Measurements from ENCODE around the gene NEK6.

- TF ChIP-seq CTCF (IDR thresholded peaks at IDR 0.05; ENCODE audit: control extremely low read depth in 1 of 3, insufficient read depth in 1 of 3, low read depth in 1 of 3, low read length in 3 of 3) (no peak), POLR2AphosphoS5 (IDR thresholded peaks at IDR 0.05; ENCODE audit: low read depth, low read length) (no peak), E2F6 (IDR thresholded peaks at IDR 0.05) (no peak), EZH2 (IDR thresholded peaks at IDR 0.05; ENCODE audit: low read depth, low read length, severe bottlenecking) (no peak), POLR2A (IDR thresholded peaks at IDR 0.05; ENCODE audit: control extremely low read depth in 1 of 2, low read depth in 2 of 2, low read length in 2 of 2) (no peak), ZNF274 (IDR thresholded peaks at IDR 0.05; ENCODE audit: borderline replicate concordance, extremely low read depth, low read length) (no peak), CREB1 (IDR thresholded peaks at IDR 0.05) (no peak), TAF1 (IDR thresholded peaks at IDR 0.05; ENCODE audit: low read depth, low read length) (no peak), NRF1 (IDR thresholded peaks at IDR 0.05; ENCODE audit: low read depth, low read length) (no peak), CHD2 (IDR thresholded peaks at IDR 0.05; ENCODE audit: low read length) (no peak), RAD21 (IDR thresholded peaks at IDR 0.05 in 1 of 2, conservative IDR thresholded peaks at IDR 0.05 in 1 of 2; ENCODE audit: low read depth in 2 of 2, low read length in 2 of 2) (no peak), ATF3 (IDR thresholded peaks at IDR 0.05; ENCODE audit: insufficient read depth, low read depth, low read length) (no peak)
These were observed 48.0 kb upstream of the NEK6 start for GRCh38 chr9:124209774-124210173.

Measured in H1 (cell line).